HG03439 (cell line): ENCODE measurements around the gene TTYH1.
"Not testable (repeated sequence)": the region's sequence is repeated elsewhere in the genome, so short reads cannot be mapped to it uniquely, and the experiment has no call there.

Experiments used
- ATAC-seq: cut with Tn5 transposase; IDR thresholded peaks from one replicate; pipeline ENCODE4 v1.9.1; 2021; ENCODE audit warnings: mild to moderate bottlenecking, moderate library complexity; ENCODE audit not compliant: unreplicated experiment

Gene TTYH1

DNA sequence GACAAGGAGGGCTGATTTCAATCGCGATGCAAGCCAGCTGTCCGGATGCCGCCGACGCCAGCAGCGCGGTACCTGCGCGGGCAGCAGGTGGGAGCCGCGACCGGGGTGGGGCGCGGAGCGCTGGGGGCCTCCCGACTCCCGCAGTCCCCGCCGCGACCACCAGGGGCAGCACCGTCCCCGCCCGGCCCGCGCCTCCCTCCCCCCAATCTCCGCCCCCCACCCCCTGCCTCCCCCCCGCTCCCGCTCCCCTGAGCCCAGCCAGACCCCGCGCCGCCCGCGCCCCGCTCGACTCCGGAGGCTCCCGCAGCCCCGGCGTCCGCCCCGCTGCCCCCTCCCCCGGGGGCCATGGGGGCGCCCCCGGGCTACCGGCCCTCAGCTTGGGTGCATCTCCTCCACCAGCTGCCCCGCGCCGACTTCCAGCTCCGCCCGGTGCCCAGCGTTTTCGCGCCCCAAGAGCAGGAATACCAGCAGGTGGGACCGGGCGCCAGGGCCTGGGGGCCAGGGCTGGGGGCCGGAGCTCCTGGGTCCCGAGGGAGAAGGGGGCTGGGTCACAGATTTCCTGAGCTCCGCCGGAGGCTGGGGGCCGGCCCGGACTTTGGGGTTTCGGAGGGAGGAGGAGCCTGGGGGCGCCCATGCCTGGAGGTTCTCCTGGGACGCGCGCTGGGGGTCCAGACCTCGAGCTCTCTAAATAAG is at the start of gene TTYH1:
Gene TTYH1 (plus strand): TSS at position 257 of the 693 bp plus-strand sequence. CDS start 89 bp downstream, at position 346.
- ATAC-seq, result no peak

DNA sequence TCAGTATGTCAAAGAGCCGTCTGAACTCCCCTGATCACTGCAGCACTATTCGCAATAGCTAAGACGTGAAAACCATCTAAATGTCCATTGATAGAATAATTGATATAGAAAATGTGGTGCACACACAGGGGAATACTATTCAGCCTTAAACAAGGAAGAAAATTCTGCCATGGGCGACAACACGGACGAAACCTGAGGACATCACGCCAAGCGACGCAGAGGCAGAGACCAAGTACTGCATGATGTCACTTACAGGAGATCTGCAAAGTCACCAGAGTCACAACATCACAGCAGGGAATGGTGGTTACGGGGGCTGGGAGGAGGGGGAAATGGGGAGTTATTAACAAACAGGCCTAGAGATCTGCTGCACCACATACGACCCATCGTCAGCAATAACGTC is 49.5 kb upstream of the TTYH1 start:
- ATAC-seq, result not testable (repeated sequence)

DNA sequence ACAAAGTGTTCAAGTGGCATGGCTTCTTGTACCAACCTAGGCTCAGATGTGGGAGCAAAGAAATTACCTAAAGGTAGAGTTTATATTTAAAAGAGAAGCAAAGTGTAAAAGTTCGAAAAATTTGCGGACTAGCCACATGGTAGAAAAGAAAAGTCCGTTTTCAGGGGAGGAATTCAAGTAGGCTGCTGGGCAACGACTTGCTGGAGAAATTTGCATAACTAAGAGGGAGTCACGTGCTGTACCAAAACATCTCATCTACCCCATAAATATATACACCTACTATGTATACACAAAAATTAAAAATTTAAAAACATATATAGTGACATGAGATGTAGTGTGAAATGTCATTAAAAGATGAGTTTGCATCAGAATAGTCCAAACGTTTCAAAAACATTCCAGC is 48.5 kb upstream of the TTYH1 start:
- no peak for ATAC-seq

DNA sequence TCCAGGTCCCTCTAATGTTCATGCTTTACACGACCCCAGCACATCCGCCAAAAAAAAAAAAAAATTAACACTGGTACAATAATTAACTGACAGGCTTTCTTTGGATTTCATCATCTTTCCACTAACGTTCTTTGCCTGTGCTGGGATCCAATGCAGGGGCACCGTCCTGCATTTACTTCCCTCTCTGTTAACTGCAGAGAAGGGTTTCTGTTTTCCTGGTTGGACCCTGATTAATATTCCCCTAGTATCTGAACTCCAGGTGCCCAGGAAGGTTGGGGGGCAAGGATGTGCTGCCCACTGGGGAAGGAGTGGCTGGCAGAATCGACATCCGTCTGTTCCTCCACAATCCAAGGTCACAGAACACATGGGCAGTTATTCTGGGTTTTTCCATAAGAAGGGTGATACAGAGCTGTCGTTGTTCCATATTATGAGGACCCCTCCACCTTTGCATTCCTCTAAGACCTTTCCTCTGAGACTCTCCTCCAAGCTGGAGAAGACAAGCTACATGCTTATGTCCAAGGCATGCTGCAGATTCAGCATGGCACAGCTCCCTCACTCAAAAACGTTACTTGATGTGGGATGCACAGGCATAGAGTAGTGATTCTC is 46.1 kb upstream of the TTYH1 start:
- no peak for ATAC-seq

DNA sequence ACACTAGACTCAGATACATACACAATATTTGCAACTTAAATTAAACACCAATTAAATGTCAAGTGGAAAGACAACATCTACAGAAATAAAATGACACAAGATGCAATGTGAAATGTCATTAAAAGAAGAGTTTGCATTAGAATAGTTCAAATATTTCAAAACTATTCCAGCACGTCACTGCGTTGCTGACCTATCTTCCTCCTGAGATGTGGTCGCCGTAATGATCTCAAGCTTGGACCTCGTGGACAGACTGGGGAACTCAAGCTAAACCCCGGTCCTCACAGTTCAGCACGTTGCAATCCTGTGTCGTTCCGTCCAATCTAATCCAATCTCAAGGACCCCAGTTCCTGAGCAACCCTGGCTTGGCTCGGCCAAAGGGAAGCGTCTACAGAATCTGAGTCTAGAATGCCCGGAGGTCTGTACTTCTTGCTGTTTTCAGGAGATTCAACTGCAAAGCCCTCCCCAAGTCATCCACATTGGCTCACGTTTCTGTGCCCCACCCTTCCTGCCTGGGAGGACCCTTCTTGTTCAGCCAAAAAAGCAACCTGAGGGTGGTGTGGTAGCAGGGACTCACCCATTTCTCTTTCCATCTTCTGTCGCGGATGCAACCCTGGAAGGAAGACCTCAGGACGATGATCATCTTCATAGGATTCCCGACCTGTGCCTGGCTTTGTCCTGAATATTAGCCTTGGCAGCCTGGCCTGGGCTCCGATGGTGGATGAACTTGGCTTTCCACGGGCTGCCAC is 45.4 kb upstream of the TTYH1 start:
- ATAC-seq, result not testable (repeated sequence)

DNA sequence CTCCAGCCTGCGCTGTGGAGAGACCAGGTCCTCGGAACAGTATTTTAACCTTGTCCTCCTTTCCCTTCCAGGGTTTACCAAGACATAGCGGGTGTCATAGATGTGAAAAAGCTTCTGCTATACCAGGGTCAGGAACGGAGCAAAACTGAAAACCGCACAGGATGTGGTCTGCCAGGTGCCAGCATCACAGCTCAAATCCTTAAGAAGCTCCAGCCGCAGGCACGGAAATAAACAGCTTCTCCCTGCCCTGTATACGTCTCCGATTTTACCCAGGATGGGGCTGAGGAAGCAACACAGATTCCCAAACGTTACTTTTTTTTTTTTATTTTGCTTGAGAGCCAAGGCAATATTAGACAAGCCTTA is 44.8 kb upstream of the TTYH1 start:
- not testable (repeated sequence) for ATAC-seq

DNA sequence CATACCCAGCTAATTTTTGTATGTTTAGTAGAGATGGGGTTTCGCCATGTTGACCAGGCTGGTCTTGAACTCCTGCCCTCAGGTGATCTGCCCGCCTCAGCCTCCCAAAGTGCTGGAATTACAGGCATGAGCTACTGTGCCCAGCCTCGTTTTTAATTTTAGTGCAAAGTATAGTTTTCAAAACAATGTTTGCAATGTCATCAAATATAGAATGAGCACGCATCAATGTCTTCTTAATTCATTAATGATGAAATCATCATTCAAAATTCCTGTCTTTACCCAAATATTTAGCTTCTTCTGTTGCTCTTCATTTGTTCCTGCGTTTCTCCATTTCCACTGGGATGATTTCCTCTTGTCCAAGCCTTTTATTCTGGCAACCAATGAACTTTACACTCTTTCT is 43.8 kb upstream of the TTYH1 start:
- ATAC-seq, result not testable (repeated sequence)

DNA sequence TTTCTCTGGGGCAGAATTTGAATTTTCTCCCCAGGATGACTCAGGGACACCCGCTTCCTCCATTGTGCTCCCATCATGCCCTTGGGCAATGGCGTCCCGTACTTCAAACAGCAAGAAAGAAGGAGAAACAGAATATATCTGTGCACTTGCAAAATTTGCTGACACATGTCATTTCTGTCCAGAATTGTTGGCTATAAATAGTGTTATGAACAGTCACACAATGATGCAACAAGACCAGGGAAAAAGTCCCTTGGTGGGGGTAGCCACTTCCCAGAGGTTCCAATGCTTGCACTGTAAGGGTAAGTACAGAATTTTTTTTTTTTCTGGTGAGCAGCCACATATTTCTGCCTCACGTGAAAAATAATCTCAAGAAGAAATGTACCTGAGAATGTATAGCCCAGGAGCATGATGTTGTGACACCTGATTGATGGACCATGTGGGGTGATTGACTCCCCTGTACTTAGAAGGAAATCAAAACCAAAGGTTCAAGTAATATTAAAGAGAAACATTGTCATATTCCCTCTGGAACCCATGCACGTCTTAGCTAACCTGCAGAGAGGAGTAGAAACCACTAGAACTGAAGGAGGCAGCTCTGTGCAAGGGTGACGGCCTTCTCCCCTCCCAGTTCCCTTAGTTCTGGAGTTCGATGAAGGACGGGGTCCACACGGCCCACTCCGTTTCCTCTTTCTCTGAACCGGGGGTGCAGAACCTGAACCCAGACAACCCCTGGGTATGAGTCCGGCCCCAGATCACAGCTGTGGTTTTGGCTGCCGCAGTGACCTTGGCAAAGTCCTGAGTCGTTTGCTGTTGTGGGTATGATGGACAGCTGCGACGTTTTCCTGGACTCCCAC is 41.3 kb upstream of the TTYH1 start:
- ATAC-seq, result no peak

DNA sequence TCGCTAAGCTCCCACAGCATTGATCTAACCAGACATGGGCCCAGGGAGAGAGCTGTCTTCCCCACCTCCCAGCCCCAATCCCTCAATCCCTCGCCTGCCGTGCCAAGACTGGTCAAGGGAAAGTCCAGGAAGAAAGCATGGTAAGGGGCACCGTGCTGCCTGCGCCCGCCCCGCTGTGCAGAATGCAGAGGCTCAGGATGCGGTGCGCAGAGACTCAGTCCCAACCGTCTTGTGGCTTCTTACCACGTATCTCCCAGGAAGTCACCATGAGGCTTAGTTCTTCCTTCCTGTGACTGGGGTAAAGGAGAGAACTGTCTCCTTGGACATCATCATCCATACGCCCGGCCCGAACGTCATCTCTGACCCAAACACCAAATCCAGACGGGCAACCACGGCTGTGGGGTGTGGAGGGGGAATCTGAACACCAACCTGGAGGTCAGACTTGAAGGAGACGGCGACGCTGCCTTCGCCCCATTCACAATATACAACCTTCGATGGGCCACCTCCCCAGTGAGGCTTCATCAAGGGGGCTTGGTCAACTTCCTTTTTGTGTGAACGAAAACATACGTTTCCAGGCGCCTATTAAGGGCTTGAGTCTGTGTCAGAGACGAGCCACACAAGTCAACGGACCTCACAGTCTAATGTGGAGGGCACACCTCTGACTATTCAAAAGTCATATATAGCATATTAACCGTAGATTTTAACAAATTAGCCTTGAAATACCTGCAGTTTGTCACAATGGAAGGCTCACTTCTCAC is 39.9 kb upstream of the TTYH1 start:
- ATAC-seq, result not testable (repeated sequence)

DNA sequence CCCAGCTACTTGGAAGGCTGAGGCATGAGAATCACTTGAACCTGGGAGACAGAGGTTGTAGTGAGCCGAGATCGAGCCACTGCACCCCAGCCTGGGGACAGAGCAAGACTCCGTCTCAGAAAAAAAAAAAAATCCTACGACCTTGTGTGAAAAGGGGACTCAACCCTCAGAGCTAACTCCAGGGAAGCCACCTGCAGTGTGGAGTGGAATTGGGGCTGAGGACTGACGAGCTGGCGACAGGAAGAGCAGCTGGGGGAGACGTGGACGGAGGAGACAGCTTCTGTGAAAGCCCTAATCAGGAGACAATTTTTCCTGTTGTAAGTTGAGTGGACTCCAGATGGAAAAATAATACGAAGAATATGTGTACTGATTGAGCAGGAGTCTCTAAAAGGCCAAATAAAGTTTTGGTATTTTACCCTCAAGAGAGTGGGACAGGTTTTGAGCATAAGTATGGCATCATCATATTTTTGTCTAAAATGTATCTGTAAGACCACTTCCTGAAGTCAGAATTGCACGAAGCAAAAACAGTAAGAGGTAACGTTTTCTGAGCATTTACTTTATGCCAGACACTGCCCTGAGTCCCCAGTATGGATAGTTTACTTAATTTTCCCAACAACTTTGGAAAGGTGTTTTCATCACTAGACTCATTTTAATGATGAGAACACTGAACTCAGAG is 38.5 kb upstream of the TTYH1 start:
- no peak for ATAC-seq

DNA sequence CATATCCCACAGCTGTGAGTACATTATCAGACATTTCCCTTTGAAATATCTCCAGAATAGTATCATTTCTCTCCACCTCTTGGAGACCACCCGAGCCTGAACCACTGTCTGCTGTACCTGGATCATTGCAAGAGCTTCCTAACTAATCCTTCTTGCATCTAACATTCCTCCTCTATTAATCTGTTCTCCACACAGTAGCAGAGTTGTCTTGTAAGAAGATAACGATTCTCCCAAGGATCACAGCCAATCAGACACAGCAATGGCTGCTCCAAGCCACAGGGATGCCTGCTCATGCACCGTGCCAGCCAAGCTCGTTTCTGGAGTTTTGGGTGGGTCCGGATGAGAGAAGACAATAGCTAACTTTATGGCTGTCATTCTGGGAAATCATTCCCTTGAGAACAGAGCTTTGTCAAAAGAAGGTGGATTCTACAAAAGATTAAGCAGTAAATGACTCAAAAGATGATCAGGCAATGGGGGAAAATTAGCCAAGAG is 36.0 kb upstream of the TTYH1 start:
- ATAC-seq, result no peak

DNA sequence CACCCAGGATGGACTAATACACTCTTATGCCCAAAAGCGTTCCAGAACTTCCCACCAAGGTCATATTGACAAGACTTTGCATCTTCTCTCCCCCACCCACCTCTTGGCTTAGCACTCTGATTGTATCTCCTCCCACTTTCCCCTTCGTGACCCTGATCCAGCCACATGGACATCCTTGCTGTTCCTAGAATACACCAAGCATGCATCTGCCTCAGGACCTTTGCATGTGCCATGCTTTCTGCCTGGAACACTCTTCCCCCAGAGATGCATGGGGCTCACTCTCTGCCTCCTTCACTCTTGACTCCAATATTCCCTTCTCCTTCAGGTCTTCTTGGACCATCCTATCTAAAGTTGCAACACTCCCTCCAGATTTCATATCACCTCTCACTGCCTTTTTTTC is 34.4 kb upstream of the TTYH1 start:
- no peak for ATAC-seq

DNA sequence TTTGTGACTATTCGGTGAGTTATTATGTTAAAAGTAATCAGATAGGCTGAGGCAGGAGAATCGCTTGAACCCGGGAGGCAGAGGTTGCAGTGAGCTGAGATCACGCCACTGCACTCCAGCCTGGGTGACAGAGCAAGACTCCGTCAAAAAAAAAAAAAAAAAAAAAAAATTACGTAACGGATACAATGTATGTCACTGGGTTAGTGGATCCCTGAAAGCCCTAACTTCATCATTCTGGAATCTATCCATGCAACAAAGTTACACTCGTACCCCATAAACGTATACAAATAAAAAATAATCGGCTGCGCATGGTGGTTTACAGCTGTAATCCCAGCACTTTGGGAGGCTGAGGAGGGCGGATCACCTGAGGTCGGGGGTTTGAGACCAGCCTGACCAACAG is 33.2 kb upstream of the TTYH1 start:
- ATAC-seq, result not testable (repeated sequence)

DNA sequence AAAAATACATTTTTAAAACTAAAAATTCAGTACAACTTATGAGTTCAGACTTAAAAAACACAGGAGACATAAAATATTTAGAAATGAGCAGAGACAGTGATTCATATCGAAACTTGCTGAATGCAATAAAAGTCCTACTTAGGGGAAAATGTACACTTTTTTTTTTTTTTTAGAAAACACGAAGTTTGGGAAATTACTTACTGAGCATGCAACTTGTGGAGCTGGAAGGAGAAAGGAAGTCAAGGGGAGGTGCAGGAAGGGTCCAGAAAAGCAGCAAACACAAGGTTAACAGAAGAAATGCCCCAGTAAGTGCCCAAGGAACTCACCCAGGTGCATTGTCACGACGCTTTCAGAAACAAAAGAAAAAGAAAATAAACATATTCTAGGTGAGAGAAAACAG is 31.9 kb upstream of the TTYH1 start:
- no peak for ATAC-seq

DNA sequence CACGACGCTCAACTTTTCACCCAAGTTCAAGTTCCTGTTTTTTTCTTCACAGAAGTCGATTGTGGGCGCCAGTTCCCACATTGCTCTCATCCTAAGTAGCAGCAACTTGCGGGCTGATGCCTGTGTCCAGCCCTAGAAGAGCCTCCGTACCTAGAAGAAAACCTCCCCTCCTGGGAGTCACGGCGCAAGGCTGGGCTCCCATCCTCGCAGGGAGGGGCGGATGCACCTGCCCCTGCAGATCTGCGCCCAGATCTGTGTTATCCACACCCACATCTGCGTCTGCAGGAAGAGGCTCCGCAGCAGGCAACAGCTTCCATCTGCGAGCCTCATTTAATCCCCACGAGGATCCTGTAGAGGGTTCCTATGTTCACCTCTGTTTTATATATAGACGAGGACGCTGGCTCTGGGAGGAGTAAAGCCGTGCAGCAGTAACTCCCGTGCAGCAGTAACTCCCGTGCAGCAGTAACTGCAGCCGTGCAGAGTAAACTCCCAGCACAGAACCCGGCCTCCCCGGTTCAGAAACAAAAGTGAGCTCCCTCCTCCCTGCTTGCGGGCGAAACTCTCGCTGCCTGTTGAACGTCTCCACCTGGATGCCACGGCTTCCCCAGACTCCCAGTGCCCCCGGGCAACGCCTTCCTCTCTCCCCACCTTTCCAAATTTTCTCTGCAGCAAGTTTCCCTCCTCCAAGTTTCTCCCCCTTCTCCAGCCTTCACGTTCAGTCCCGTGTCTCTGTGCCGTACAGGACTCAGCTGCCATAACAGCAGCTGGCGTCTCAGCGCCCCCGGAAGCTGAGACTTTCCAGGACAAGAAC is 27.1 kb upstream of the TTYH1 start:
- no peak for ATAC-seq

DNA sequence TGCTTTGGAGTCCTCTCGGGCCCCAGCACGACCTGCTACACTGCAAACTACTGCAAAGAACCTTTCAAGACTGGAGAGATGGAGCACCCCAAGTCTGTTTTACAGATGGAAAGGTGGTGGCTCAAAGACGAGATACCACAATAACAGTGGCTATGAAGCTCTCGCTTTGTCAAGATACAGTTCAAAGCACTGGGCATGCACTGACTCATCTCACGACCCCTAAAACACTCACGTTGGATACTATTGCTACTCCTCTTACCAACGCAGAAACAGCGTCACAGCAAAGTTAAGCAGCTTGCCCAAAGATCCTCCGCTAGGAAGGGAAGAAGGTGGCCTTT is 26.5 kb upstream of the TTYH1 start:
- ATAC-seq, result no peak

DNA sequence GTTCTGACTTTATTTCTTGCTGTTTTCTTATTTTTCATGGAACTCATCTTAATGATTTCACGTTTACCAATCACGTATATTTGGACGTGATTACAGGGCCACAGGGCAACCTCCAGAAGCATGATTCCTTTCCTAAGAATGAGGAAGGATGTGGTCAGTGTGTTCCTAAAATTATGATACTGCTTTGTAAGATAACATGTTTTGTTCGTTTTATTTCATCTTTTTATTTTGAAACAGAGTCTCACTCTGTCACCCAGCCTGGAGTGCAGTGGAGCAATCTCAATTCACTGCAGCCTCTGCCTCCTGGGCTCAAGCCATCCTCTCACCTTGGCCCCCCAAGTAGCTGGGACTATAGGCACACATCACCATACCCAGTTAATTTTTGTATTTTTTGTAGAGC is 25.7 kb upstream of the TTYH1 start:
- ATAC-seq, result no peak

DNA sequence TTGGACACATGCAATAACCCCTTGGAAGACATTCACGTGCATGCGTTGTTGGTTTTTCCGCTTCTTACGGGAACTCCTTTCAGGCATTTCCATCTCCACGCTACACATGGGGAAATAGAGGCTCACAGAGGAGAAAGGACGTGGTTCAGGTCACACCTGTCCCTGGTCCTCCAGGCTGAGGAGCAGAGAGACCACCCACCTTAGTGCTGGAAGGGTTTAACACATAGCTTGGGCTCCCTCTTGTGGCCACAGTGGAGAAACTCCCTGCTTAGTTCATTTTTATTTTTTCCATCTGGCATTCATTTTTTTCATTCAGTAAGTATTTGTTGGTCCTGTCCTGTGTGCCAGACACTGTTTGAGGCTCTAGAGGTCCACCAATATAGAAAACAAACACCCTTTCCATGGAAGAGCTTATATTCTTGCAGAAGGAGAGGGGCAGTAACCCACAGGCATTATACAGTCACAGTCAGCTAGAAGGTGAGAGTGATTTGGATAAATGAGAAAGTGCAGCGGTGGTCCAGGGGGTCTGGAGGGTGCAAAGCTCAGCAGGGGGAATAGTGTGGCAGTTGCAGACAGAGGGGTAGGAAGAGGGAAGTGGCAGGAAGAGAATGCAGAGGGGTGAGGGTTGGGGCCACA is 24.2 kb upstream of the TTYH1 start:
- ATAC-seq, result no peak
